ENCODE measurements around the gene C3AR1.
"Not testable (repeated sequence)": the region's sequence is repeated elsewhere in the genome, so short reads cannot be mapped to it uniquely, and the experiment has no call there.

Gene C3AR1

DNA sequence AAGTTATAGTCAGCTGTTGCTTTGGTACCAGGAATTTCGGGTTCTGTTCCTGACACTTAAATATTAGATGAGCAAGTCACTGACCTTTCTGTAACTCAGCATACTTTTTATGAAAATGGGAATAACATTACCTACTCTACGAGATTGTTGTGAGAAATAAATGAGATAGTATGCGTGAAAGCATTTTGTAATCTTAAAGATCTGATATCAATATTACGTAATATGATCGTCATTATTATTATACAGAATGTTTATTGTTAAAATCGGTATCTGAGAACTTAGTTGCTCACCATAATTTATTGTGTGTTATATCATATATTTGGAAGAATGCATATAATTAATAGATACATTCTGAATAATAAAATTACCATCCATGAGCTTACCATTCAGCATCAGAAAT, 9.8 kb upstream of the C3AR1 start:
- no peaks in the 10 kb centered on the region for H3K27me3 ChIP-seq (replicated peaks; ENCODE audit: insufficient read depth, low read length)
- TF ChIP-seq, protein P1, sequence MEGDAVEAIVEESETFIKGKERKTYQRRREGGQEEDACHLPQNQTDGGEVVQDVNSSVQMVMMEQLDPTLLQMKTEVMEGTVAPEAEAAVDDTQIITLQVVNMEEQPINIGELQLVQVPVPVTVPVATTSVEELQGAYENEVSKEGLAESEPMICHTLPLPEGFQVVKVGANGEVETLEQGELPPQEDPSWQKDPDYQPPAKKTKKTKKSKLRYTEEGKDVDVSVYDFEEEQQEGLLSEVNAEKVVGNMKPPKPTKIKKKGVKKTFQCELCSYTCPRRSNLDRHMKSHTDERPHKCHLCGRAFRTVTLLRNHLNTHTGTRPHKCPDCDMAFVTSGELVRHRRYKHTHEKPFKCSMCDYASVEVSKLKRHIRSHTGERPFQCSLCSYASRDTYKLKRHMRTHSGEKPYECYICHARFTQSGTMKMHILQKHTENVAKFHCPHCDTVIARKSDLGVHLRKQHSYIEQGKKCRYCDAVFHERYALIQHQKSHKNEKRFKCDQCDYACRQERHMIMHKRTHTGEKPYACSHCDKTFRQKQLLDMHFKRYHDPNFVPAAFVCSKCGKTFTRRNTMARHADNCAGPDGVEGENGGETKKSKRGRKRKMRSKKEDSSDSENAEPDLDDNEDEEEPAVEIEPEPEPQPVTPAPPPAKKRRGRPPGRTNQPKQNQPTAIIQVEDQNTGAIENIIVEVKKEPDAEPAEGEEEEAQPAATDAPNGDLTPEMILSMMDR (IDR thresholded peaks at IDR 0.05; ENCODE audit: low read length) = no peak
- no peak for TF ChIP-seq EZH2phosphoT487 (IDR thresholded peaks at IDR 0.05; ENCODE audit: low read length)
- no peak for TF ChIP-seq EZH2 (optimal IDR thresholded peaks at IDR 0.05; ENCODE audit: low read depth, low read length)
- H4K20me1 ChIP-seq (ENCODE audit: insufficient read depth, low read length) = no peaks in the 10 kb centered on the region
- no peak for DNase-seq
- no peaks in the 10 kb centered on the region for H3K9me2 ChIP-seq (replicated peaks; ENCODE audit: insufficient read depth, low read length)
- no peak overlapping the region for H3K4me3 ChIP-seq (ENCODE audit: low read length)
- no peaks in the 10 kb centered on the region for H3K36me3 ChIP-seq (replicated peaks; ENCODE audit: insufficient read depth, low read length)
- H3F3A ChIP-seq (ENCODE audit: insufficient read depth, low read length) = 0 out of 2 replicates have a peak, but pooled peaks cover 3% of the 10 kb centered on the region
- no peaks in the 10 kb centered on the region for H3K79me2 ChIP-seq (ENCODE audit: low read length)
- no peak overlapping the region for H3K9ac ChIP-seq (ENCODE audit: low read length)
- peaks cover 11% of the 10 kb centered on the region for H3K4me1 ChIP-seq (ENCODE audit: low read length)
- H3K27ac ChIP-seq (ENCODE audit: low read length) = no peak overlapping the region
- H3K4me2 ChIP-seq (ENCODE audit: low read depth, low read length) = no peak overlapping the region
- no peak overlapping the region for H2AFZ ChIP-seq (ENCODE audit: low read length)
- H3K9me3 ChIP-seq (replicated peaks; ENCODE audit: insufficient read depth, low read length) = no peaks in the 10 kb centered on the region

DNA sequence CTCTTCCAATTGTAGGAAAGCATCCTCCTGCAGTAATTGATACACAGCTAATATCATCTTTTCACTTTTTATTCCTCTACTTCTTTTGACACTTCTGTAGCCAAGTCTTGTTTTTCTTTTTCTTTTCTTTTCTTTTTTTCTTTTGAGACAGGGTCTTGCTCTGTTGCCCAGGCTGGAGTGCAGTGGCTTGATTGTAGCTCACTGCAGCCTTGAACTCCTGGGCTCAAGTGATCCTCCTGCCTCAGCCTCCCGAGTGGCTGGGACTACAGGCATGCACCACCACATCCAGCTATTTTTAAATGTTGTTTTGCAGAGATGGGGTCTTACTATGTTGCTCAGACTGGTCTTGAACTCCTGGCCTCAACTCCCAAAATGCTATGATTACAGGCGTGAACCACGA, 5.7 kb upstream of the C3AR1 start:
- not testable (repeated sequence) for H3K9me3 ChIP-seq (replicated peaks; ENCODE audit: insufficient read depth, low read length); H4K20me1 ChIP-seq (ENCODE audit: insufficient read depth, low read length); H3F3A ChIP-seq (ENCODE audit: insufficient read depth, low read length); DNase-seq; H3K9ac ChIP-seq (ENCODE audit: low read length); H3K79me2 ChIP-seq (ENCODE audit: low read length); H3K27ac ChIP-seq (ENCODE audit: low read length); H3K9me2 ChIP-seq (replicated peaks; ENCODE audit: insufficient read depth, low read length); H3K27me3 ChIP-seq (replicated peaks; ENCODE audit: insufficient read depth, low read length); H3K4me2 ChIP-seq (ENCODE audit: low read depth, low read length); H3K4me1 ChIP-seq (ENCODE audit: low read length); H3K4me3 ChIP-seq (ENCODE audit: low read length); H2AFZ ChIP-seq (ENCODE audit: low read length); H3K36me3 ChIP-seq (replicated peaks; ENCODE audit: insufficient read depth, low read length)

DNA sequence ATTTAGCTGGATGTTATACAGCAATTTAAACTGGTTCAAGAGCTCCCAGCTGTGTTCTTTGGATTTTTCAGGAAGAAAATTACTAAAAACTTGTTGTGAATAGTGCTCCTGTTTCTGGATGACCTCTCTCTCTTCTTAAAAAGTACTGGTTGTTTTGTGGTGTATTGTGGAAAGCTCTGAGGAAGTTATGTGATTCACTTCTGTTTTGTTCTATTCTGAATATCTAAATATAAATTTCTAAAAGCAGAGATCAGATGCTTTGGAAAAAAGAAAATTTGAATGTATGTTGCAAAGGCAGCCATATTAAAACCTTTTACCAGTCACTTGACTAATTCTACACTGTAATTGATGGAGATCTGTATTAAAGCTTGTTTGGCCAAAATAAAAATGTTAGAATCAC, 3.4 kb upstream of the C3AR1 start:
- Histone ChIP-seq H3K4me3 (ENCODE audit: low read length) (no peak overlapping the region), H3K9ac (ENCODE audit: low read length) (no peak overlapping the region), H3K27me3 (replicated peaks; ENCODE audit: insufficient read depth, low read length) (no peaks in the 10 kb centered on the region), H3K79me2 (ENCODE audit: low read length) (no peaks in the 10 kb centered on the region), H3K9me3 (replicated peaks; ENCODE audit: insufficient read depth, low read length) (no peaks in the 10 kb centered on the region), H3K36me3 (replicated peaks; ENCODE audit: insufficient read depth, low read length) (no peaks in the 10 kb centered on the region), H3K27ac (ENCODE audit: low read length) (no peak overlapping the region), H3K9me2 (replicated peaks; ENCODE audit: insufficient read depth, low read length) (no peaks in the 10 kb centered on the region), H3F3A (ENCODE audit: insufficient read depth, low read length) (peaks cover 15% of the 10 kb centered on the region), H2AFZ (ENCODE audit: low read length) (no peak overlapping the region), H3K4me2 (ENCODE audit: low read depth, low read length) (no peak overlapping the region), H3K4me1 (ENCODE audit: low read length) (peaks cover 17% of the 10 kb centered on the region), H4K20me1 (ENCODE audit: insufficient read depth, low read length) (no peaks in the 10 kb centered on the region)
- no peak for DNase-seq
- no peak for TF ChIP-seq EZH2 (optimal IDR thresholded peaks at IDR 0.05; ENCODE audit: low read depth, low read length)
- no peak for TF ChIP-seq EZH2phosphoT487 (IDR thresholded peaks at IDR 0.05; ENCODE audit: low read length)
- TF ChIP-seq, protein P1 (IDR thresholded peaks at IDR 0.05; ENCODE audit: low read length) = no peak

DNA sequence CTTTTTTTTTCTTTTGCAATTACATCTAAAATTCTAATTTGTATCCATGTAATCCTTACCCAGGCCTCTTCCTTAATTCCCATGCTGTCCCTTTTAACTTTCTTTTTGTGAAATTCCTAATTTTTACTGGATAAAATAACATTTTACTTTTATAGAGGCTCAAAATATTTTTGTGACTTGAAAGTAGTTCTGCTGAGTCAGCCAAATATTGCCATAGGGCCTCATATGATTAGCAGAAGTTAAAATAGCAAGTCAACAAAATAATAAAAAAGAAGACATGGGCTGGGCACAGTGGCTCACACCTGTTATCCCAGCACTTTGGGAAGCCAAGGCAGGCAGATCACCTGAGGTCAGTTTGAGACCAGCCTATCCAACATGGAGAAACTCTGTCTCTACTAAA, 2.0 kb downstream of the C3AR1 start:
- Histone ChIP-seq H3K4me2 (ENCODE audit: low read depth, low read length) (no peak overlapping the region), H3K79me2 (ENCODE audit: low read length) (no peaks in the 10 kb centered on the region)
- TF ChIP-seq, protein P1 (IDR thresholded peaks at IDR 0.05; ENCODE audit: low read length) = no peak
- TF ChIP-seq EZH2 (optimal IDR thresholded peaks at IDR 0.05; ENCODE audit: low read depth, low read length) = no peak
- TF ChIP-seq EZH2phosphoT487 (IDR thresholded peaks at IDR 0.05; ENCODE audit: low read length) = no peak

More for the DNA sequence above, 2.0 kb downstream of the C3AR1 start:
- no peaks in the 10 kb centered on the region for H3K36me3 ChIP-seq (replicated peaks; ENCODE audit: insufficient read depth, low read length)
- no peaks in the 10 kb centered on the region for H3K9me2 ChIP-seq (replicated peaks; ENCODE audit: insufficient read depth, low read length)
- H3K4me1 ChIP-seq (ENCODE audit: low read length) = peaks cover 21% of the 10 kb centered on the region
- H3F3A ChIP-seq (ENCODE audit: insufficient read depth, low read length) = peaks cover 15% of the 10 kb centered on the region
- H3K27ac ChIP-seq (ENCODE audit: low read length) = no peak overlapping the region
- no peaks in the 10 kb centered on the region for H3K9me3 ChIP-seq (replicated peaks; ENCODE audit: insufficient read depth, low read length)
- no peaks in the 10 kb centered on the region for H4K20me1 ChIP-seq (ENCODE audit: insufficient read depth, low read length)
- H3K9ac ChIP-seq (ENCODE audit: low read length) = no peak overlapping the region
- no peaks in the 10 kb centered on the region for H3K27me3 ChIP-seq (replicated peaks; ENCODE audit: insufficient read depth, low read length)
- H2AFZ ChIP-seq (ENCODE audit: low read length) = no peak overlapping the region
- no peak overlapping the region for H3K4me3 ChIP-seq (ENCODE audit: low read length)
- peak; percentile 13 for DNase-seq

Measured in MM.1S (cell line).